ENCODE results near the gene ANAPC13. TPM values are rescaled to one million over a fixed set of nuclear protein-coding genes. Genes with fewer than 3 reads are reported as not detected.
A peak's percentile ranks its signal among the peaks of the same experiment; 100 is the strongest.

ANAPC13 gene
- total and polyA plus RNA-seq, 8 donors, result 63.5 to 103 (median 85.5) TPM

DNA sequence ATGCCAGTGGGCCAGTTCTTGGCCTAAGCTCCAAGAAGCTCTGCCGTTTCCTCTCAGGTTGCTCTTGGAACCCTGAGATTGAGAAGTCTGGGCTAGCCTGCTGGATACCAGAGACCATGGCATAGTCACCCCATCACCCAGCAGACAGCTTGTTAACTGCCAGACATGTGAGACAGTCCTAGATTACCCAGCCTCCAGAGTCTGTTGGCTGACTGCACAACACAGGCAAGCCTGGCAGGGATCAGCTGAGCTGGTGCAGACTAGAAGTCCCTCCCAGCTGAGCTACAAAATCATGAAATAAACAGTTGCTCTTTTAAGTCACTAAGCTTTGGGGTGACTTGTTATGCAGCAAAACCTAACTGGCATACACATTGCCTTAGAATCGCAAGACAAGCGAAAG lies 5.2 kb downstream of the ANAPC13 start:
- Histone ChIP-seq H3K36me3 (peaks cover 0 to 69% of the 10 kb centered on the region in 2 donors), H3K27me3 (no peaks in the 10 kb centered on the region), H3K4me3 (no peak overlapping the region), H3K27ac (no peak overlapping the region), H3K4me1 (peaks cover 19 to 41% of the 10 kb centered on the region in 2 donors), H3K9me3 (no peaks in the 10 kb centered on the region)
- TF ChIP-seq, protein P1, sequence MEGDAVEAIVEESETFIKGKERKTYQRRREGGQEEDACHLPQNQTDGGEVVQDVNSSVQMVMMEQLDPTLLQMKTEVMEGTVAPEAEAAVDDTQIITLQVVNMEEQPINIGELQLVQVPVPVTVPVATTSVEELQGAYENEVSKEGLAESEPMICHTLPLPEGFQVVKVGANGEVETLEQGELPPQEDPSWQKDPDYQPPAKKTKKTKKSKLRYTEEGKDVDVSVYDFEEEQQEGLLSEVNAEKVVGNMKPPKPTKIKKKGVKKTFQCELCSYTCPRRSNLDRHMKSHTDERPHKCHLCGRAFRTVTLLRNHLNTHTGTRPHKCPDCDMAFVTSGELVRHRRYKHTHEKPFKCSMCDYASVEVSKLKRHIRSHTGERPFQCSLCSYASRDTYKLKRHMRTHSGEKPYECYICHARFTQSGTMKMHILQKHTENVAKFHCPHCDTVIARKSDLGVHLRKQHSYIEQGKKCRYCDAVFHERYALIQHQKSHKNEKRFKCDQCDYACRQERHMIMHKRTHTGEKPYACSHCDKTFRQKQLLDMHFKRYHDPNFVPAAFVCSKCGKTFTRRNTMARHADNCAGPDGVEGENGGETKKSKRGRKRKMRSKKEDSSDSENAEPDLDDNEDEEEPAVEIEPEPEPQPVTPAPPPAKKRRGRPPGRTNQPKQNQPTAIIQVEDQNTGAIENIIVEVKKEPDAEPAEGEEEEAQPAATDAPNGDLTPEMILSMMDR (IDR thresholded peaks at IDR 0.05), result no peak
- intact Hi-C loops (cut with DNase I), result loop anchor here in 1 of 2 donors (5.0 kb wide), 1 partner anchor 268 kb away; no protein-coding TSS in a partner anchor
- ATAC-seq, result no peak
- no peak for DNase-seq

DNA sequence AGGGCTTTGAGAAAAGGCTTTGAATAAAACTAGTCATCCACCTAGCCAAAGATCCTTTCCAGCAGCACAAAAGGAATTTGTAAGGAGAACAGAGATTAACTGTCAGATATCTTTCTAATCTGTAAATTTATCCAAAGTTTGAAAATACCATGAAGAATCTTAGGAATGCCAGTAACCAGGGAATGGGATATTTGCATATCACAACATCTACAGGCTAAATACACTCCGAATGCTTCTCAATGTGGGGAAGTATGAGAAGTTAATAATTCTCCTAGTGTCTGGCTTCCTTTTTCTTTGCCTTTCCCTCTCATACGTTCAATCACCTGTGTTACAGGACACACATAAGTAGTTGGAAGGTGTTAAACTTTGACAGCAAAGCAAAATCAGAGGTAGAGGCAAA lies 7.8 kb downstream of the ANAPC13 start:
- ATAC-seq (peak; percentile 60), DNase-seq (no peak)
- Histone ChIP-seq H3K27ac (peak overlapping the region in 1 of 2 donors; percentile 16), H3K27me3 (no peaks in the 10 kb centered on the region), H3K36me3 (peaks cover 0 to 69% of the 10 kb centered on the region in 2 donors), H3K4me3 (no peak overlapping the region), H3K4me1 (peaks cover 7 to 25% of the 10 kb centered on the region in 2 donors), H3K9me3 (no peaks in the 10 kb centered on the region)
- intact Hi-C loops (cut with DNase I), result loop anchor here in 1 of 2 donors (10.0 kb wide), 1 partner anchor 103 kb away; the partner anchor contains the start of gene AMOTL2
- TF ChIP-seq, protein P1 (IDR thresholded peaks at IDR 0.05), result no peak

DNA sequence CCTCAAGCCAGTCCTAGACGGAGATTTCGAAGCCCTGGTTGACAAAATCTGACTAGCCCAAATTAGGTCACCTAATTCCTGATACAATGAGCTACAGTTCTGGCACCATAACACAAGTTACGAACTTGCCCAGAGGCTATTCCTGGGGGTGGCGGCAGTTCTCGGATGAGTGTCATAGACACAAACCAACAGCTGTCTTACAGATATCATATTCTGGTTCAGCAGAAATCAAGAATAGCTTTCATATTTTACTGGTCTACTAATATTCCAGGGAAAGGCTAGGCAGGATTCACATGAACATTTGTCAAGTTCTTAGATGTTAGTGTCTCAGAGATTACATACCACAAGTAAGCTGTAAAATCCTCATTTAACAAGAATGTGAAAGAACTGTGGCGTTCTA lies 8.8 kb downstream of the ANAPC13 start:
- intact Hi-C loops (cut with DNase I), result loop anchor here in 1 of 2 donors (10.0 kb wide), 1 partner anchor 102 kb away; the partner anchor contains the start of gene AMOTL2
- no peak for ATAC-seq
- no peak for DNase-seq
- no peaks in the 10 kb centered on the region for H3K27me3 ChIP-seq
- no peak overlapping the region for H3K4me3 ChIP-seq
- peak overlapping the region; percentile 16 to 35 for H3K27ac ChIP-seq
- peaks cover 0 to 63% of the 10 kb centered on the region in 2 donors for H3K36me3 ChIP-seq
- TF ChIP-seq, protein P1 (IDR thresholded peaks at IDR 0.05), result no peak
- no peaks in the 10 kb centered on the region for H3K9me3 ChIP-seq
- peaks cover 7 to 16% of the 10 kb centered on the region in 2 donors for H3K4me1 ChIP-seq

GRCh38 chr3:134476306-134476705 lies 9.5 kb downstream of the ANAPC13 start:
- Histone ChIP-seq H3K4me1 (peaks cover 7 to 11% of the 10 kb centered on the region in 2 donors), H3K27ac (no peak overlapping the region), H3K4me3 (no peak overlapping the region), H3K36me3 (peaks cover 0 to 56% of the 10 kb centered on the region in 2 donors), H3K9me3 (no peaks in the 10 kb centered on the region), H3K27me3 (no peaks in the 10 kb centered on the region)
- ATAC-seq (no peak), DNase-seq (no peak)
- intact Hi-C loops (cut with DNase I), result loop anchor here in 1 of 2 donors (10.0 kb wide), 1 partner anchor 102 kb away; the partner anchor contains the start of gene AMOTL2
- TF ChIP-seq, protein P1 (IDR thresholded peaks at IDR 0.05), result no peak

GRCh38 chr3:134474956-134475355 lies 10.8 kb downstream of the ANAPC13 start:
- no peak overlapping the region for H3K4me3 ChIP-seq
- DNase-seq (no peak), ATAC-seq (no peak)
- H3K9me3 ChIP-seq, result no peaks in the 10 kb centered on the region
- H3K27me3 ChIP-seq, result no peaks in the 10 kb centered on the region
- TF ChIP-seq, protein P1 (IDR thresholded peaks at IDR 0.05), result no peak
- peaks cover 7 to 11% of the 10 kb centered on the region in 2 donors for H3K4me1 ChIP-seq
- H3K27ac ChIP-seq, result no peak overlapping the region
- intact Hi-C loops (cut with DNase I), result loop anchor here (2.0 to 10.0 kb wide), 3 partner anchors 100 to 168 kb away; partner anchors contain the start of gene AMOTL2 (in 1 of the 2)
- H3K36me3 ChIP-seq, result peaks cover 0 to 42% of the 10 kb centered on the region in 2 donors
